Lower lobe of right lung (tissue), 2 donors: ENCODE results near the gene ELMOD1. TPM values are rescaled to one million over a fixed set of nuclear protein-coding genes. Genes with fewer than 3 reads are reported as not detected.
"Not testable (repeated sequence)": the region's sequence is repeated elsewhere in the genome, so short reads cannot be mapped to it uniquely, and the experiment has no call there.

ENCODE experiments used
- ATAC-seq, 2 donors: fragments of 200-7000 bp; cut with Tn5 transposase; one replicate each; pipeline ENCODE4 v1.9.1; 2020 to 2022; ENCODE audit warnings: mild to moderate bottlenecking in 2 of 2, moderate library complexity in 2 of 2
- DNase-seq: peaks from one replicate; pipeline ENCODE4 v3.0.0-alpha.2; 2020
- H3K27ac ChIP-seq: fragments of 200-600 bp; one replicate; pipeline ENCODE4 v1.8.0; 2022
- H3K27me3 ChIP-seq: fragments of 200-600 bp; one replicate; pipeline ENCODE4 v1.8.0; 2022; ENCODE audit warnings: low read depth
- H3K36me3 ChIP-seq: fragments of 200-600 bp; one replicate; pipeline ENCODE4 v1.8.0; 2022; ENCODE audit warnings: mild to moderate bottlenecking
- H3K4me1 ChIP-seq: fragments of 200-600 bp; one replicate; pipeline ENCODE4 v1.8.0; 2022
- H3K4me3 ChIP-seq: fragments of 200-600 bp; one replicate; pipeline ENCODE4 v1.8.0; 2022; ENCODE audit warnings: mild to moderate bottlenecking
- H3K9me3 ChIP-seq: fragments of 200-600 bp; one replicate; pipeline ENCODE4 v1.8.0; 2022
- intact Hi-C: fragments of 100-400 bp; cut with DNase I; formaldehyde crosslinking; loops from one replicate; pipeline ENCODE4 v1.11.0; 2022
- total RNA-seq: library from RNA; stranded (reverse); fragmentation: NEBNext Ultra II Directional; extraction: Animal tissue kit (Norgen Biotek cat#: 25700); gene quantifications from one replicate; pipeline ENCODE4 v1.2.1, GENCODE V29; 2021
- TF ChIP-seq, protein P1 (sequence below): fragments of 200-600 bp; IDR thresholded peaks from one replicate; pipeline ENCODE4 v1.8.0; 2022; ENCODE audit warnings: antibody characterized with exemption, mild to moderate bottlenecking
- donor health status: DM: no; HTN: yes; CAD: no; lungs with severe emphysema.

Gene ELMOD1
- total RNA-seq, 1 donor from 2014 or later = 1.8 TPM

DNA sequence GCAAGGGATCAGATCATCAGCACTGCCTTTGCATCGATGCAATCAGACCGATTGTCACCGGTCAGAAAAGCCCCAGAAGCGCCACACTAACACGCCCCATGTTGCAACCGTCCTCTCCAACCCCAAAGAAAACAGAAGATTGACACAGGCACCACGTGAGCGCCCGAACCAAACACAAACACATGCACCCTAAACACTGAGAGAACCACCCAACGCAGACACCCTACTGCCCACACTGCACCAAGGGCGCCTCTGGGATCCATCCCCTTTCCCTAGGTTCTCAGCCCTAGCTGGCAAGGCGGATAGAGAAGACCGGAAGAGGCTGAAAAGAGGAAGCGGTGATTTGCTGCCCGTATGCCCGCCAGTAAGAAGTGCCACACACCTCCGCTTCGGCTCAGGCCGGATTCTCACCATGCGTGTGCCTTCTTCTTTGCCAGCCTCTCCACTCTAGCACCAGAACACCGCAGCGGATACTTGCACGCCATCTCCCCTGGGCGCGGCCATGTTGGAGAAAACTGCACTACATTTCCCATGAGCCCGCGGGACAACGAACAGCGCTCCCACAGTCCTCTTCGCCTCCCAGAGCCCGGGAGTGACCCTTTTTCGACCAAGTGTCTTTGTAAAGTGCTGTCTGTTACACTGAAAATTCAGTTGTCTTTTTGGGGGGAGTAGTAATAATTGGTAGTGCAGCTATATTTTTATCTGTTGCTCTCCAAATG lies 25.6 kb upstream of the ELMOD1 start, which contains the start of gene ALKBH8:
TSS of gene ALKBH8 (minus strand) at position 517 of the 719 bp plus-strand sequence. CDS start 4,842 bp downstream, outside the sequence.
- ATAC-seq (peak; percentile 95 to 98), DNase-seq (peak; percentile 82)
- intact Hi-C loops = no loop called here
- Histone ChIP-seq H3K9me3 (no peaks in the 10 kb centered on the region), H3K4me1 (peaks cover 35% of the 10 kb centered on the region), H3K27me3 (no peaks in the 10 kb centered on the region), H3K36me3 (no peaks in the 10 kb centered on the region), H3K27ac (peak within 1 kb of the TSS; percentile 87), H3K4me3 (peak within 1 kb of the TSS; percentile 89)
- TF ChIP-seq, protein P1, sequence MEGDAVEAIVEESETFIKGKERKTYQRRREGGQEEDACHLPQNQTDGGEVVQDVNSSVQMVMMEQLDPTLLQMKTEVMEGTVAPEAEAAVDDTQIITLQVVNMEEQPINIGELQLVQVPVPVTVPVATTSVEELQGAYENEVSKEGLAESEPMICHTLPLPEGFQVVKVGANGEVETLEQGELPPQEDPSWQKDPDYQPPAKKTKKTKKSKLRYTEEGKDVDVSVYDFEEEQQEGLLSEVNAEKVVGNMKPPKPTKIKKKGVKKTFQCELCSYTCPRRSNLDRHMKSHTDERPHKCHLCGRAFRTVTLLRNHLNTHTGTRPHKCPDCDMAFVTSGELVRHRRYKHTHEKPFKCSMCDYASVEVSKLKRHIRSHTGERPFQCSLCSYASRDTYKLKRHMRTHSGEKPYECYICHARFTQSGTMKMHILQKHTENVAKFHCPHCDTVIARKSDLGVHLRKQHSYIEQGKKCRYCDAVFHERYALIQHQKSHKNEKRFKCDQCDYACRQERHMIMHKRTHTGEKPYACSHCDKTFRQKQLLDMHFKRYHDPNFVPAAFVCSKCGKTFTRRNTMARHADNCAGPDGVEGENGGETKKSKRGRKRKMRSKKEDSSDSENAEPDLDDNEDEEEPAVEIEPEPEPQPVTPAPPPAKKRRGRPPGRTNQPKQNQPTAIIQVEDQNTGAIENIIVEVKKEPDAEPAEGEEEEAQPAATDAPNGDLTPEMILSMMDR = no peak

DNA sequence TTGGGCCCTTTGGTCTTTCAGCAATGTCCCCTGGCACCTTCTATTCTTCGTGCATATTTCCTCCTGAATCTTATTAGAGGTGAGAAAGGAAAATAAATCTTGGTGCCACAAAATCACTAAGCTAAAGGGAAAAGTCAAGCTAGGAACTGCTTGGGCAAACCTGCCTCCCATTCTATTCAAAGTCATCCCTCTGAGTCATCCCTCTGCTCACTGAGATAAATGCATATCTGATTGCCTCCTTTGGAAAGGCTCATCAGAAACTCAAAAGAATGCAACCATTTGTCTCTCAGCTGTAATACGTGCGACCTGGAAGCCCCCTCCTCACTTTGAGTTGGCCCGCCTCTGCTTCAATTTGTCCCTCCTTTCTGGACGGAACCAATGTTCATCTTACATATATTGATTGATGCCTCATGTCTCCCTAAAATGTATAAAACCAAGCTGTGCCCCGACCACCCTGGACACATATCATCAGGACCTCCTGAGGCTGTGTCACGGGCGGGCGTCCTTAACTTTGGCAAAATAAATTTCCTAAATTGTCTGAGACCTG lies 24.9 kb upstream of the ELMOD1 start:
- intact Hi-C loops, H3K36me3 ChIP-seq, H3K27me3 ChIP-seq, H3K9me3 ChIP-seq, DNase-seq: not testable (repeated sequence)
- Histone ChIP-seq H3K27ac (peak overlapping the region; percentile 87), H3K4me1 (peaks cover 35% of the 10 kb centered on the region), H3K4me3 (peak overlapping the region; percentile 89)
- peak in 1 of 2 donors; percentile 6 for ATAC-seq

DNA sequence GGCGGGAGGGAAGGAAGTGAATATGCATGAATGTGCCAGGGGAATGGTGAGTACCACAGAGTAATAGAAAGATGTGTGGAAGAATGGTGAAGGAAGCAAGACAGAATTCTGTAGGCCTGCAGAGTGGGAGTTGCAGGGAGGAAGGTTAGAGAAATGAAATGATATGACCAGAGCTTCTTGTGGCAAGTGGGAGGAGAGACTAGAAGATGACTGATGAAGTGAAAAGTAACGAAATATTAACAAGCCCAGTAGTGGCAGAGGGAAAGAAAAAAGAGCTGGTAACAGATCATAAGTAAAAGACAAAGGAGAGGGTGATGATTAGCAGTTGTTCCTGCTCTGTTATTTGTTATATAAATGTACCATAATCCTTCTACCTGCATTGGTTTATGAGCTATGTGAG lies 24.4 kb upstream of the ELMOD1 start:
- H3K9me3 ChIP-seq = no peaks in the 10 kb centered on the region
- no peak overlapping the region for H3K27ac ChIP-seq
- peaks cover 35% of the 10 kb centered on the region for H3K4me1 ChIP-seq
- H3K27me3 ChIP-seq = no peaks in the 10 kb centered on the region
- intact Hi-C loops = no loop called here
- no peaks in the 10 kb centered on the region for H3K36me3 ChIP-seq
- TF ChIP-seq, protein P1 = no peak
- DNase-seq (no peak), ATAC-seq (no peak)
- H3K4me3 ChIP-seq = no peak overlapping the region

DNA sequence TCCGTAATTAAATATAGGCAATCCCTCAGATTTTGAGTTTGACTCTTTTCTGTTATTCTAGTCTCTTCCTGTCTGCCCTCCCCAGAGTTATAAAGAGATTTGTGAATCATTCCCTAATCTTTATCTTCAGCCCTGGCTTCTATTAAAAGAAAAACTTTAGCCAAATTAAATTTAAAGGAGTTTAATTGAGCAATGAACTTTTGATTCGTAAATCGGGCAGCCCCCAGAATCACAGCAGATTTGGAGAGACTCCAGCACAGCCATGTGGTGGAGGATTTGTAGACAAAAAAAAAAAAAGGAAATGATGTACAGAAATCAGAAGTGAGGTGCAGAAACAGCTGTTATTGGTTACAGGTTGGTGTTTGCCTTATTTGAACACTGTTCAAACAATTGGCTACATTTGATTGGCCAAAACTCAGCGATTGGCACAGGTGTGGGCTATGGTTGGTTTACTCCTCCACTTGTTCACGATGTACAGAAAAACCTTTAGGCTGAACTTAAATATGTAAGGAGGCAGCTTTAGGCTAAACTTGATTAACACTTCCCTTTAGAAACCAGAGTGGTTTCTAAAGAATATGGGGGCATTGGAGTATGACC lies 23.1 kb upstream of the ELMOD1 start:
- intact Hi-C loops = no loop called here
- ATAC-seq = no peak

DNA sequence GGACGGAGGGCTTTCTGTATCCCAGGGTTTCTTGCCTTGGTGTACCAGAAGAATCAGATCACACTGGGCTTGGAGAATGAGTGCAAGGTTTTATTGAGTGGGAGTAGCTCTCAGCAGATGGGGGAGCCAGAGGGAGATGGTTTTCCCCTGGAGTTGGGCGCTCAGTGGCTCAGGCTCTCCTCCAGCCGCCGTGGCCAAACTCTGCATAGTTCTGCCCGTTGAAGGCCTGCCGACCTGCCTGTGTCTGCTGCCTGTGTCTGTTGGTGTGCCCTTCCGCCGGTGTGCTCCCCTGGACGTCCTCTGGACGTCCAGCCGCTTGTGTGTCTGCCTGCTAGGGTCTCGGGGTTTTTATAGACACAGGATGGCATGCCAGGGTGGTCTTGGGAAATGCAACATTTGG lies 20.9 kb upstream of the ELMOD1 start:
- peaks cover 5% of the 10 kb centered on the region for H3K4me1 ChIP-seq
- ATAC-seq = no peak
- H3K36me3 ChIP-seq = no peaks in the 10 kb centered on the region
- H3K27ac ChIP-seq = no peak overlapping the region
- no peaks in the 10 kb centered on the region for H3K9me3 ChIP-seq
- TF ChIP-seq, protein P1 = no peak
- intact Hi-C loops = loop anchor here (5.0 kb wide), 1 partner anchor 117 kb away; no protein-coding TSS in a partner anchor
- no peak overlapping the region for H3K4me3 ChIP-seq
- no peaks in the 10 kb centered on the region for H3K27me3 ChIP-seq
- no peak for DNase-seq

More for the DNA sequence above, 23.1 kb upstream of the ELMOD1 start:
- DNase-seq = no peak
- no peak overlapping the region for H3K27ac ChIP-seq
- H3K36me3 ChIP-seq = no peaks in the 10 kb centered on the region
- no peaks in the 10 kb centered on the region for H3K9me3 ChIP-seq
- H3K4me3 ChIP-seq = no peak overlapping the region
- H3K4me1 ChIP-seq = peaks cover 27% of the 10 kb centered on the region
- no peaks in the 10 kb centered on the region for H3K27me3 ChIP-seq
- TF ChIP-seq, protein P1 = no peak

DNA sequence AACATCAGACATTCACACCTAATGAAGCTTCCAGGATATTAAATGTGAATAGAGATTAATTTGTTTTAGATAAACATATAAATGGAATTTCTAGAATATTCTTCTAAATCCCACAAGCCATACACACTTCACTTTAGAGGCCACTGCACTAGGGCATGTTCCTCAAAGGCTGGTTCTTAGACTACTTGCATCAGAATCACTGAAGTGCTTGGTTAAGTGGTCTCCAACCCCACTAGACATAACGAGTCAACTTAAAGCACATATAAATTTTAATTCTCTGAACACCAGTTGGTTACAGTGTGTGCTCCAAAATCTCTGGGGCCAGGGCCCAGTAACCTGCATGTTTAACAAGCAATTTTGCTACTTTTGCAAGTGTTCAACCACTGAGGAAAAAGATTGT lies 17.5 kb upstream of the ELMOD1 start:
- Histone ChIP-seq H3K4me3 (no peak overlapping the region), H3K9me3 (no peaks in the 10 kb centered on the region), H3K36me3 (no peaks in the 10 kb centered on the region), H3K27ac (no peak overlapping the region), H3K27me3 (no peaks in the 10 kb centered on the region), H3K4me1 (no peaks in the 10 kb centered on the region)
- no peak for ATAC-seq
- intact Hi-C loops = loop anchor here (5.0 kb wide), 1 partner anchor 114 kb away; no protein-coding TSS in a partner anchor
- no peak for DNase-seq
- TF ChIP-seq, protein P1 = no peak
